Measurements from ENCODE around the gene NEDD4L.

The NEDD4L gene

GRCh38 chr18:58052960-58053359 is 8.9 kb downstream of the NEDD4L start:
- no peak for DNase-seq (ENCODE audit: low read depth)

- no peak for DNase-seq (ENCODE audit: low read depth)
These were observed 10.2 kb downstream of the NEDD4L start for GRCh38 chr18:58054041-58054781.

GRCh38 chr18:58055890-58056558 is 12.0 kb downstream of the NEDD4L start:
- no peak for DNase-seq (ENCODE audit: low read depth)

GRCh38 chr18:58056852-58057251 is 12.8 kb downstream of the NEDD4L start:
- no peak for DNase-seq (ENCODE audit: low read depth)

- DNase-seq (ENCODE audit: low read depth): no peak
These were observed 13.4 kb downstream of the NEDD4L start for GRCh38 chr18:58057291-58057965.

GRCh38 chr18:58058720-58059119 is 14.7 kb downstream of the NEDD4L start:
- no peak for DNase-seq (ENCODE audit: low read depth)

GRCh38 chr18:58060254-58060653 is 16.2 kb downstream of the NEDD4L start:
- DNase-seq (ENCODE audit: low read depth): no peak

GRCh38 chr18:58061349-58061748 is 17.3 kb downstream of the NEDD4L start:
- no peak for DNase-seq (ENCODE audit: low read depth)

GRCh38 chr18:58064406-58064998 is 20.5 kb downstream of the NEDD4L start:
- no peak for DNase-seq (ENCODE audit: low read depth)

GRCh38 chr18:58065956-58066355 is 21.9 kb downstream of the NEDD4L start:
- no peak for DNase-seq (ENCODE audit: low read depth)

GRCh38 chr18:58067601-58068000 is 23.6 kb downstream of the NEDD4L start:
- no peak for DNase-seq (ENCODE audit: low read depth)

- DNase-seq (ENCODE audit: low read depth): no peak
These were observed 25.1 kb downstream of the NEDD4L start for GRCh38 chr18:58069099-58069498.

GRCh38 chr18:58069721-58070292 is 25.8 kb downstream of the NEDD4L start:
- no peak for DNase-seq (ENCODE audit: low read depth)

GRCh38 chr18:58076052-58076451 is 32.0 kb downstream of the NEDD4L start:
- no peak for DNase-seq (ENCODE audit: low read depth)

- DNase-seq (ENCODE audit: low read depth): no peak
These were observed 33.3 kb downstream of the NEDD4L start for GRCh38 chr18:58077329-58077728.

- DNase-seq (ENCODE audit: low read depth): no peak
These were observed 35.0 kb downstream of the NEDD4L start for GRCh38 chr18:58078889-58079573.

- DNase-seq (ENCODE audit: low read depth): no peak
These were observed 36.4 kb downstream of the NEDD4L start for GRCh38 chr18:58080451-58080850.

- DNase-seq (ENCODE audit: low read depth): no peak
These were observed 44.1 kb downstream of the NEDD4L start for GRCh38 chr18:58087928-58088690.

GRCh38 chr18:58088691-58089065 is 44.7 kb downstream of the NEDD4L start:
- no peak for DNase-seq (ENCODE audit: low read depth)

- no peak for DNase-seq (ENCODE audit: low read depth)
These were observed 47.1 kb downstream of the NEDD4L start for GRCh38 chr18:58091099-58091611.

- DNase-seq (ENCODE audit: low read depth): no peak
These were observed 49.3 kb downstream of the NEDD4L start for GRCh38 chr18:58093311-58093803.
